Measurements from ENCODE around the gene PBX1.

DNA sequence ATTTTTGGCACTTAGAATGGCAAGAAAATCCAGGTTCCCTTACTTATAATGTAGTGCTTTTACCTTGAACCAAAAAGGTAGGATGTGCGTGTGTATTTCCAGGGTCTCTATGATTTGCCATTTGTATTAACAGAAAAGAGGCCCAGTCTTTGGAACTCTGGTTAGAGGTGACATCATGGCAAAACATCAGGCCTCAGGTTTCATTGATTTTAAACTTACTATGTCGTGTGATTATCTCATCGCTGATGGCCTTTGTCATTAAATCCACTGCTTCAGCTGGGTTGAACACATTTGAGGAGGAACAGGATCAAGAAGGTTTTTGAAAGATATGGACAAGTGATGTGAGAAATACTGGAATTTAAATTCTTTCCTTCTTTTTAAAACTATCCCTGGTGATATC is 95.2 kb downstream of the PBX1 start:
- TF ChIP-seq, protein P1, sequence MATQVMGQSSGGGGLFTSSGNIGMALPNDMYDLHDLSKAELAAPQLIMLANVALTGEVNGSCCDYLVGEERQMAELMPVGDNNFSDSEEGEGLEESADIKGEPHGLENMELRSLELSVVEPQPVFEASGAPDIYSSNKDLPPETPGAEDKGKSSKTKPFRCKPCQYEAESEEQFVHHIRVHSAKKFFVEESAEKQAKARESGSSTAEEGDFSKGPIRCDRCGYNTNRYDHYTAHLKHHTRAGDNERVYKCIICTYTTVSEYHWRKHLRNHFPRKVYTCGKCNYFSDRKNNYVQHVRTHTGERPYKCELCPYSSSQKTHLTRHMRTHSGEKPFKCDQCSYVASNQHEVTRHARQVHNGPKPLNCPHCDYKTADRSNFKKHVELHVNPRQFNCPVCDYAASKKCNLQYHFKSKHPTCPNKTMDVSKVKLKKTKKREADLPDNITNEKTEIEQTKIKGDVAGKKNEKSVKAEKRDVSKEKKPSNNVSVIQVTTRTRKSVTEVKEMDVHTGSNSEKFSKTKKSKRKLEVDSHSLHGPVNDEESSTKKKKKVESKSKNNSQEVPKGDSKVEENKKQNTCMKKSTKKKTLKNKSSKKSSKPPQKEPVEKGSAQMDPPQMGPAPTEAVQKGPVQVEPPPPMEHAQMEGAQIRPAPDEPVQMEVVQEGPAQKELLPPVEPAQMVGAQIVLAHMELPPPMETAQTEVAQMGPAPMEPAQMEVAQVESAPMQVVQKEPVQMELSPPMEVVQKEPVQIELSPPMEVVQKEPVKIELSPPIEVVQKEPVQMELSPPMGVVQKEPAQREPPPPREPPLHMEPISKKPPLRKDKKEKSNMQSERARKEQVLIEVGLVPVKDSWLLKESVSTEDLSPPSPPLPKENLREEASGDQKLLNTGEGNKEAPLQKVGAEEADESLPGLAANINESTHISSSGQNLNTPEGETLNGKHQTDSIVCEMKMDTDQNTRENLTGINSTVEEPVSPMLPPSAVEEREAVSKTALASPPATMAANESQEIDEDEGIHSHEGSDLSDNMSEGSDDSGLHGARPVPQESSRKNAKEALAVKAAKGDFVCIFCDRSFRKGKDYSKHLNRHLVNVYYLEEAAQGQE (IDR thresholded peaks at IDR 0.05; ENCODE audit: insufficient read depth in 1 of 2, low read depth in 2 of 2, low read length in 2 of 2): no peak
- TF ChIP-seq POLR2AphosphoS5 (IDR thresholded peaks at IDR 0.05; ENCODE audit: low read depth, low read length) (no peak), FOXP2 (optimal IDR thresholded peaks at IDR 0.05; ENCODE audit: borderline replicate concordance, extremely low read depth, extremely low read length, insufficient read depth) (no peak), SIN3A (IDR thresholded peaks at IDR 0.05; ENCODE audit: borderline replicate concordance, insufficient read depth, low read length) (no peak)
